Fibroblast of the aortic adventitia (primary cell): ENCODE measurements around the gene MGMT. TPM values are rescaled to one million over a fixed set of nuclear protein-coding genes. Genes with fewer than 3 reads are reported as not detected.

Source experiments
- DNase-seq: peaks from one replicate; pipeline ENCODE4 v3.0.0-alpha.2; 2010; ENCODE audit warnings: low read depth
- H3K4me3 ChIP-seq: 2 replicates; pipeline ENCODE4 v1.5.1; 2011; ENCODE audit warnings: low read depth, mild to moderate bottlenecking, control low read depth, low read length, moderate library complexity
- total RNA-seq: library from RNA; depleted of rRNA; stranded (reverse); fragments of >200 nt; gene quantifications from 2 replicates; pipeline ENCODE4 v1.2.3, GENCODE V29; 2012; ENCODE audit warnings: low replicate concordance
- TF ChIP-seq, protein P1 (sequence below): IDR thresholded peaks from 2 replicates; pipeline ENCODE4 v1.5.1; 2011; ENCODE audit warnings: mild to moderate bottlenecking, low read length, control low read depth, inconsistent platforms; ENCODE audit not compliant: insufficient read depth

MGMT gene
- total RNA-seq, 1 donor = 21.8 TPM

GRCh38 chr10:129534826-129535225, 67.8 kb downstream of the MGMT start:
- no peak for DNase-seq
- TF ChIP-seq, protein P1, sequence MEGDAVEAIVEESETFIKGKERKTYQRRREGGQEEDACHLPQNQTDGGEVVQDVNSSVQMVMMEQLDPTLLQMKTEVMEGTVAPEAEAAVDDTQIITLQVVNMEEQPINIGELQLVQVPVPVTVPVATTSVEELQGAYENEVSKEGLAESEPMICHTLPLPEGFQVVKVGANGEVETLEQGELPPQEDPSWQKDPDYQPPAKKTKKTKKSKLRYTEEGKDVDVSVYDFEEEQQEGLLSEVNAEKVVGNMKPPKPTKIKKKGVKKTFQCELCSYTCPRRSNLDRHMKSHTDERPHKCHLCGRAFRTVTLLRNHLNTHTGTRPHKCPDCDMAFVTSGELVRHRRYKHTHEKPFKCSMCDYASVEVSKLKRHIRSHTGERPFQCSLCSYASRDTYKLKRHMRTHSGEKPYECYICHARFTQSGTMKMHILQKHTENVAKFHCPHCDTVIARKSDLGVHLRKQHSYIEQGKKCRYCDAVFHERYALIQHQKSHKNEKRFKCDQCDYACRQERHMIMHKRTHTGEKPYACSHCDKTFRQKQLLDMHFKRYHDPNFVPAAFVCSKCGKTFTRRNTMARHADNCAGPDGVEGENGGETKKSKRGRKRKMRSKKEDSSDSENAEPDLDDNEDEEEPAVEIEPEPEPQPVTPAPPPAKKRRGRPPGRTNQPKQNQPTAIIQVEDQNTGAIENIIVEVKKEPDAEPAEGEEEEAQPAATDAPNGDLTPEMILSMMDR = no peak
- H3K4me3 ChIP-seq = no peak overlapping the region

GRCh38 chr10:129536336-129536735, 69.3 kb downstream of the MGMT start:
- TF ChIP-seq, protein P1 = no peak
- DNase-seq = no peak
- no peak overlapping the region for H3K4me3 ChIP-seq

GRCh38 chr10:129537151-129537550, 70.1 kb downstream of the MGMT start:
- no peak for DNase-seq
- no peak overlapping the region for H3K4me3 ChIP-seq
- TF ChIP-seq, protein P1 = no peak

DNA sequence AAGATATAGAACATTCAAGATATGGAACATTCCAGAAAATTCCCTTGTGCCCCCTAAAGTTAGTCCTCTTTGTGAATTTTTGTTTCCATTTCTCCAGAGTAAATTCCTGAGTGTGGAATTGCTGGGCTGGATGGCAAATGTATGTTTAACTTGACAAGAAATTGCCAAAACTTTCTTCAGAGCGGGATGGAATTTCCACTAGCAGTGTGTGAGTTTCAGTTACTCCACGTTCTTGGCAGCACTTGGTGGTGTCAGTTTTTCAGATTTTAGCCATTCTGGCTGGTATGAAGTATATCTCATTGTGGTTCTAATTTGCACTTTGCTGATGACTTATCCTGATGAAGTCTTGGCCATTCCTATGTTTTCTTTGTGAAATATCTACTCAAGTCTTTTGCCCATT, 71.2 kb downstream of the MGMT start:
- TF ChIP-seq, protein P1 = no peak
- no peak for DNase-seq
- H3K4me3 ChIP-seq = no peak overlapping the region

DNA sequence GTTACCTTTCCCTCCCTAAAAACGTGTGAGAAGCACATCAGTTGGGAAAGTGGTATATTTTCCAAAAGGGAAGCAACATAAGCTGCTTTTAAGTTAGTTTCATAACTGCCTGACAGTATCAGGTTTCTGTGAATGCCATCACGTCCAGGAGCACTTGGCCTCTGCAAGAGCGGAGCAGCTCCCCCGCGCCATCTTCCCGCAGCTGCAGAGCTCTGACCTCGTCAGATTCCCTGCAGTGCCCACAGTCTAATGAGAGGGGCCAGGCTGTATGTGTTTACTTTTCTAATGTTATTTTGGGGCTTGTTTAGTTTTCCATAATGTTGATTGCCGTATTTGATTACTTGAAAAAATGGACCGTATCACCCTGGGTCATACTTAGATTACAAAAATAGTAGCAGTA, 74.2 kb downstream of the MGMT start:
- no peak for DNase-seq
- TF ChIP-seq, protein P1 = no peak
- no peak overlapping the region for H3K4me3 ChIP-seq

DNA sequence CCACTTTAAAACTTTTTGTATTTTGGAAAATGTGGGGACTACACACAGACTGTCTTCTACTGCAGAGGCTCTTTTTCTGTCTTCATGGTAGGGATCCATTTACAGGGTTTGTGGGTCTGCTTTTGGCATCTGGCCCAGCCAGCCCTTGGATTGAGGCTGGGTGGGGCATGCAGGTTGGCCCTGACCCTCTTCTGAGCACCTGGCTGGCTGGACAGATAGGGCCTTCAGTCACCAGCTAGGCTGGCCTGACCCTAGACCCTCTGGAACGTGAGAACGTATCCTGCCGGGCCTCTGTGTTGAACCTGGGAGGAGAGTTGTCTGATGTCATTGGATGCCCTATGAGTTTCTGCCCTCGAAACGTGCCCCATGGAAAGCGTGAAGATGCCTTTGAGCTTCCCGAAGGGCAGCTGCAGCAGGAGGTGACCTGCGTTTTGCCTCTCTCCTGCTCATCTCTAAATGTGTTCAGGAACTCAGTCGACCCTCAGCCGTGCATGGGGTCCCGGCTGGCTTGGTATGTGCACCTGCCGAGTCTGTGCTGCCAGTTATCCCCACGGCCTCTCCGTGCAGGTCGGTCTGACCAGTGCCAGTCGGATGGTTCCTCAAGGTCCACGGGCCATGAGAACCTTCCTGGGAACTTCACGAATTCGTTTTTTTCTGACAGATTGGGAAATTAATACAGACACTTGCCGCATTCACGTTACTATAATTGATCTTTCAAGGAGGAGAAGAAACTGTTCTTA, 74.9 kb downstream of the MGMT start:
- TF ChIP-seq, protein P1 = no peak
- no peak for DNase-seq
- H3K4me3 ChIP-seq = no peak overlapping the region

- H3K4me3 ChIP-seq = no peak overlapping the region
- no peak for DNase-seq
- TF ChIP-seq, protein P1 = no peak
Observed at GRCh38 chr10:129542589-129542988, 75.5 kb downstream of the MGMT start.
